GM12873 (cell line): Measurements from ENCODE around the gene SOX5.

Experiments
- CTCF ChIP-seq: IDR thresholded peaks from 2 replicates; pipeline ENCODE4 v1.5.1; 2012; ENCODE audit warnings: low read depth, mild to moderate bottlenecking, moderate library complexity, low read length, control low read depth; ENCODE audit not compliant: insufficient read depth; ENCODE audit errors: missing control alignments

Gene SOX5

GRCh38 chr12:23758608-23759007 lies 190.9 kb downstream of the SOX5 start:
- no peak for TF ChIP-seq CTCF

GRCh38 chr12:23757541-23757962 lies 191.9 kb downstream of the SOX5 start:
- TF ChIP-seq CTCF: no peak

- TF ChIP-seq CTCF: no peak
Observed at GRCh38 chr12:23756416-23756815, 193.1 kb downstream of the SOX5 start.

- TF ChIP-seq CTCF: no peak
Observed at GRCh38 chr12:23753628-23754365, 195.7 kb downstream of the SOX5 start.

- no peak for TF ChIP-seq CTCF
Observed at GRCh38 chr12:23752245-23752644, 197.2 kb downstream of the SOX5 start.

- no peak for TF ChIP-seq CTCF
Observed at GRCh38 chr12:23751641-23752040, 197.8 kb downstream of the SOX5 start.

- TF ChIP-seq CTCF: no peak
Observed at GRCh38 chr12:23750923-23751322, 198.5 kb downstream of the SOX5 start.
